ENCODE measurements around the gene MED12L. TPM values are rescaled to one million over a fixed set of nuclear protein-coding genes. Genes with fewer than 3 reads are reported as not detected.

Gene MED12L
- total and polyA plus RNA-seq, 9 of the 15 experiments (the other 6 are each of a cell fraction or from before 2014, with no cell fraction given) = not detected

- Histone ChIP-seq H3K4me1 (replicated peaks in 1 of 2; ENCODE audit: control insufficient read depth in 2 of 2, insufficient read depth in 2 of 2, low read length in 2 of 2) (no peaks in the 10 kb centered on the region), H3K79me2 (ENCODE audit: control insufficient read depth, insufficient read depth, low read length) (no peaks in the 10 kb centered on the region), H3K36me3 (ENCODE audit: control insufficient read depth, insufficient read depth, low read length) (no peaks in the 10 kb centered on the region), H3K9ac (ENCODE audit: insufficient read depth in 1 of 2, low read depth in 2 of 2, low read length in 2 of 2) (no peak overlapping the region), H3K4me3 (no peak overlapping the region), H3K4me2 (ENCODE audit: insufficient read depth, low read length) (no peak overlapping the region), H3K9me1 (ENCODE audit: control insufficient read depth, insufficient read depth, low read length) (no peaks in the 10 kb centered on the region), H3K27me3 (ENCODE audit: control insufficient read depth in 2 of 2, insufficient read depth in 2 of 2, low read length in 2 of 2) (no peaks in the 10 kb centered on the region; a peak in 2 of 5 replicates), H3K9me3 (replicated peaks; ENCODE audit: control insufficient read depth, insufficient read depth, low read depth, low read length) (no peaks in the 10 kb centered on the region), H4K20me1 (replicated peaks; ENCODE audit: control insufficient read depth, insufficient read depth, low read length) (no peaks in the 10 kb centered on the region; the same call in 1 of the 2 replicates), H2AFZ (ENCODE audit: low read depth, low read length) (no peak overlapping the region), H3K27ac (ENCODE audit: extremely low read depth, low read depth, low read length) (no peak overlapping the region)
- CTCF ChIA-PET (ENCODE audit: low intra/inter-chr PET ratio) = no interaction called here
- ATAC-seq (no peak), FAIRE-seq (no peak), DNase-seq (ENCODE audit: extremely low read depth in 1 of 4, low spot score in 3 of 4) (no peak)
- WGBS (ENCODE audit: insufficient coverage, low coverage, missing lambda C conversion rate) = 35% methylated on average over 4 of the region's 4 CpGs
- BruUV-seq (replicated peaks) = no TSS peak
- TF ChIP-seq TEAD1 (CRISPR knock-in tag; IDR thresholded peaks at IDR 0.05) (no peak), EHMT2 (IDR thresholded peaks at IDR 0.05) (no peak)
- TF ChIP-seq, protein P1, sequence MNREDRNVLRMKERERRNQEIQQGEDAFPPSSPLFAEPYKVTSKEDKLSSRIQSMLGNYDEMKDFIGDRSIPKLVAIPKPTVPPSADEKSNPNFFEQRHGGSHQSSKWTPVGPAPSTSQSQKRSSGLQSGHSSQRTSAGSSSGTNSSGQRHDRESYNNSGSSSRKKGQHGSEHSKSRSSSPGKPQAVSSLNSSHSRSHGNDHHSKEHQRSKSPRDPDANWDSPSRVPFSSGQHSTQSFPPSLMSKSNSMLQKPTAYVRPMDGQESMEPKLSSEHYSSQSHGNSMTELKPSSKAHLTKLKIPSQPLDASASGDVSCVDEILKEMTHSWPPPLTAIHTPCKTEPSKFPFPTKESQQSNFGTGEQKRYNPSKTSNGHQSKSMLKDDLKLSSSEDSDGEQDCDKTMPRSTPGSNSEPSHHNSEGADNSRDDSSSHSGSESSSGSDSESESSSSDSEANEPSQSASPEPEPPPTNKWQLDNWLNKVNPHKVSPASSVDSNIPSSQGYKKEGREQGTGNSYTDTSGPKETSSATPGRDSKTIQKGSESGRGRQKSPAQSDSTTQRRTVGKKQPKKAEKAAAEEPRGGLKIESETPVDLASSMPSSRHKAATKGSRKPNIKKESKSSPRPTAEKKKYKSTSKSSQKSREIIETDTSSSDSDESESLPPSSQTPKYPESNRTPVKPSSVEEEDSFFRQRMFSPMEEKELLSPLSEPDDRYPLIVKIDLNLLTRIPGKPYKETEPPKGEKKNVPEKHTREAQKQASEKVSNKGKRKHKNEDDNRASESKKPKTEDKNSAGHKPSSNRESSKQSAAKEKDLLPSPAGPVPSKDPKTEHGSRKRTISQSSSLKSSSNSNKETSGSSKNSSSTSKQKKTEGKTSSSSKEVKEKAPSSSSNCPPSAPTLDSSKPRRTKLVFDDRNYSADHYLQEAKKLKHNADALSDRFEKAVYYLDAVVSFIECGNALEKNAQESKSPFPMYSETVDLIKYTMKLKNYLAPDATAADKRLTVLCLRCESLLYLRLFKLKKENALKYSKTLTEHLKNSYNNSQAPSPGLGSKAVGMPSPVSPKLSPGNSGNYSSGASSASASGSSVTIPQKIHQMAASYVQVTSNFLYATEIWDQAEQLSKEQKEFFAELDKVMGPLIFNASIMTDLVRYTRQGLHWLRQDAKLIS (CRISPR knock-in tag; IDR thresholded peaks at IDR 0.05) = no peak
- intact Hi-C loops (cut with micrococcal nuclease) = no loop called here
- POLR2A ChIA-PET = no interaction called here
- in situ Hi-C loops (cut with MboI) = no loop called here
These were observed 39.0 kb downstream of the MED12L start for GRCh38 chr3:151124476-151124875.

Data from K562 (cell line).